Vagina (tissue), 2 donors: ENCODE measurements around the gene DYRK1B.

ENCODE experiments used
- CTCF ChIP-seq, 3 experiments: fragments of 450-650 bp in 2 of 3; fragments of 200-600 bp in 1 of 3; sonication (generic) in 1 of 3; IDR thresholded peaks; one replicate each; pipeline ENCODE4 v1.5.1; 2017 to 2019; ENCODE audit warnings: antibody characterized with exemption in 3 of 3, mild to moderate bottlenecking in 2 of 3, moderate library complexity in 2 of 3
- POLR2A ChIP-seq, 2 donors: fragments of 450-650 bp; IDR thresholded peaks; one replicate each; pipeline ENCODE4 v1.6.1; 2017; ENCODE audit warnings: antibody characterized with exemption in 2 of 2, mild to moderate bottlenecking in 2 of 2, moderate library complexity in 2 of 2
- POLR2AphosphoS5 ChIP-seq, 2 donors: sonication (generic); formaldehyde crosslinking; IDR thresholded peaks; one replicate each; pipeline ENCODE4 v1.9.0; 2017; ENCODE audit warnings: antibody characterized with exemption in 2 of 2, mild to moderate bottlenecking in 2 of 2, low read depth in 1 of 2; ENCODE audit not compliant: insufficient read depth in 1 of 2

GRCh38 chr19:39847525-39847924, 13.6 kb upstream of the DYRK1B start:
- TF ChIP-seq CTCF (IDR thresholded peaks at IDR 0.05) (no peak), POLR2AphosphoS5 (IDR thresholded peaks at IDR 0.05; ENCODE audit: insufficient read depth in 1 of 2, low read depth in 1 of 2) (no peak), POLR2A (IDR thresholded peaks at IDR 0.05) (no peak)
